22Rv1 (cell line): ENCODE results near the gene PPFIBP2.

ENCODE experiments used
- H3K27ac ChIP-seq: fragments of 450-650 bp; 2 replicates; pipeline ENCODE4 v1.5.1; 2017
- ZFX ChIP-seq: fragments of 450-650 bp; IDR thresholded peaks from 2 replicates; pipeline ENCODE4 v1.6.1; 2017; ENCODE audit warnings: antibody characterized with exemption, borderline replicate concordance
- TF ChIP-seq, protein P1 (sequence below): fragments of 450-650 bp; IDR thresholded peaks from 2 replicates; pipeline ENCODE4 v1.5.1; 2017; ENCODE audit warnings: mild to moderate bottlenecking

Gene PPFIBP2

DNA sequence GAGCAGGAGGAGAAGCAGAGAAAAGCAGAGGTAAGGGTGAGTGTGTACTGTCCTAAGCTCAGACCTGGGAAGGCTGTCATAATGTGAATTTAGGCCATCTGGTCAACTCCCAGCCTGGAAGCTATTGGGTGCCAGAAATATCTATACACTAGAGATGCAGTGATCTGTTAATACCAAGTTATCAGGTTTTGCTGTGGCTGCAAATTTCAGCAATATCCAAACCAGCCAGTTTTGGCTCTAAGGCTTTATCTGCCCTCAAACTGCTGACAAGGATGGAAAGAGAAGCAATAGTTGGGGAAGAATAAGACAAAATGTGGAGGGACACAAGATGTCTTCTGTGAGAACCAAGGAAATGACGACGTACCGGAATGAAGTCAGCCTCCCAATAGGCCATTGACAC lies 96.6 kb downstream of the PPFIBP2 start:
- TF ChIP-seq, protein P1, sequence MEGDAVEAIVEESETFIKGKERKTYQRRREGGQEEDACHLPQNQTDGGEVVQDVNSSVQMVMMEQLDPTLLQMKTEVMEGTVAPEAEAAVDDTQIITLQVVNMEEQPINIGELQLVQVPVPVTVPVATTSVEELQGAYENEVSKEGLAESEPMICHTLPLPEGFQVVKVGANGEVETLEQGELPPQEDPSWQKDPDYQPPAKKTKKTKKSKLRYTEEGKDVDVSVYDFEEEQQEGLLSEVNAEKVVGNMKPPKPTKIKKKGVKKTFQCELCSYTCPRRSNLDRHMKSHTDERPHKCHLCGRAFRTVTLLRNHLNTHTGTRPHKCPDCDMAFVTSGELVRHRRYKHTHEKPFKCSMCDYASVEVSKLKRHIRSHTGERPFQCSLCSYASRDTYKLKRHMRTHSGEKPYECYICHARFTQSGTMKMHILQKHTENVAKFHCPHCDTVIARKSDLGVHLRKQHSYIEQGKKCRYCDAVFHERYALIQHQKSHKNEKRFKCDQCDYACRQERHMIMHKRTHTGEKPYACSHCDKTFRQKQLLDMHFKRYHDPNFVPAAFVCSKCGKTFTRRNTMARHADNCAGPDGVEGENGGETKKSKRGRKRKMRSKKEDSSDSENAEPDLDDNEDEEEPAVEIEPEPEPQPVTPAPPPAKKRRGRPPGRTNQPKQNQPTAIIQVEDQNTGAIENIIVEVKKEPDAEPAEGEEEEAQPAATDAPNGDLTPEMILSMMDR = no peak
- no peak for TF ChIP-seq ZFX
- no peak overlapping the region for H3K27ac ChIP-seq

DNA sequence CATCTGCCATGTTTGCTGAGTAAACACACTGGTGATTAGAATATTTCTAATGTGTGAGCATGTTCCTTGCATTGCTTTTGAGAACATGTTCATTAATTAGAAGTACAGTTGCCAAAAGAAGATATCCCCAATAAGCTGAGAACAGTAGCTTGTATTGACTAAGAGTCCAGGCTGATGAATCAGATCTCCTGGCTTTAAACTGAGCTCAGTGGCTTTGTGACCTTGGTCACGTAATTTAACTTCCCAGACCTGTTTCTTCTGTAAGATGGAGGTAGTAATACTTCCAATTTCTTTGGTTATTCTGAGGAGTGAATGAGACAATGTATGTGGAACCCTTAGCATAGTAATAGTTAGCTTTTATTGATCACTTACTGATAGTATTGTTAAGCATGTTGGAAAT lies 97.6 kb downstream of the PPFIBP2 start:
- peak overlapping the region; percentile 70; the same call in 1 of the 2 replicates for H3K27ac ChIP-seq
- TF ChIP-seq, protein P1 = no peak
- TF ChIP-seq ZFX = no peak

- peak overlapping the region; percentile 70 for H3K27ac ChIP-seq
- no peak for TF ChIP-seq ZFX
- TF ChIP-seq, protein P1 = no peak
Measured at GRCh38 chr11:7612056-7612660, 98.4 kb downstream of the PPFIBP2 start.

DNA sequence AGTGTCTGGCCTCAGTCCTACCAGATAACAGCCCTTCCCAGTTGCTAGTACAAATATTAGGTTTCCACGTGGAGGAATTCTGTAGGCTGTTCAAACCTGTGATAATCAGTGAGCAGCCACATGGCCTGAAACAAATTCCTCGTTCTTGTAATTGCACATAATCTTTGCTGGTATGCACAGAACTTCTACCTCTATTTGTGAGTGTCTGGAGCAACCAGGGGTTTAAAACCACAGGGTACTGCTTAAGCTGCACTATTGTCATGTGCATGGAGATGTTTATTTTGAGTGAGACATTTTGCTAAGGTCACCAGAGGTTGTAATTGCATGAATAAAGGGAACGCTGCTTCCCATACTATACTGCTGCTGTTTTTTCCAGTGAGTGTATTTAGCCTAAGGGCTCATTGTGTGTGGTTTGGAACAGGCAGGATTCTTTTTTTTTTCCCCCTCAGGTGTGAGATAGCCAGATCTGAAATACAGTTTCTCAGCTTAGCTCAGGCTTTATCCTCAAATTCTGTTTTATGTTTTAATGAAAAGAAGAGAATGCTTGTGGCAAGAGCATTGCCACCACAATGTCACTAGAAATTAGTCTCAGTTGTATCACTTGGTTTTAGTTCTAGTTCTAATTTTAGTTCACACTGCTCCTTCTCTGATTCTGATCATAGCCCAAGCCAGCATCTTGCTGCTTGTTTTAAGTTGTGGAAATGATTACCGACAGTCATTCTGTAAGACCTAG lies 99.0 kb downstream of the PPFIBP2 start:
- TF ChIP-seq, protein P1 = no peak
- no peak for TF ChIP-seq ZFX
- peak overlapping the region; percentile 70 for H3K27ac ChIP-seq

DNA sequence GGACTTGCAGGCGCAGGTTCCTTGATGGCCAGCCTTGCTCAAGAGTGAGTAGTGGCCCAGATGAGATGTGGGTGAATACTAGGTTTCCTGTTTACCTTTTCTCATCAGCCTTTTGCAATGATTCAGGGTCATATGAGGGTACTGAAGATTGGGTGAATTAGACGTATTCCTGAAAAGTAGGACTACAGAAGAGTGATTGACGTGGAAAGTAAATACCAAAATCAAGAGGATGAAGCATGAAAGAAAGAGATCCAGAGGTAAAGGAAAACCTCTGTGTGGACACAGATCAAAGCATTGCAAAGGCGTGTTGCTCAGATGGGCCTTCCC lies 99.6 kb downstream of the PPFIBP2 start:
- TF ChIP-seq ZFX = no peak
- TF ChIP-seq, protein P1 = no peak
- peak overlapping the region; percentile 70 for H3K27ac ChIP-seq

DNA sequence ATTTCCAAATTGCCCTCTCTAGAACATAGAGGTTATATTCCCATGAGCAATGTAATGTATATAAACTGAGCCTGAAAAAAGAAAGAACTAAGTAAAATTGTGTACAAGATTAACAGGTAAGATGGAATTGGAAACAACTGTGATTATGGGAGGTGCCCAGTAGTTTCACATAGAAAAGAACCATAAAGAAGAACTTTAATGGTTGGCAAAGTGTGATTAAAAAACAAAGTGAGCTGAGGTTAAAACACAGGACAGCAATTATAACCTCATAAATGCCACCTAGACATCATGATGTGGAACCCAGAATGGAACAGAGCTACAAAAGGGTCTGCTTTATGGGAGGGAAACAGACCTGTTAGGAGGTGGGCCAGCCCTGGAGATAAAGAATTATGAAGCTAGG lies 100.9 kb downstream of the PPFIBP2 start:
- no peak overlapping the region for H3K27ac ChIP-seq
- no peak for TF ChIP-seq ZFX
- TF ChIP-seq, protein P1 = no peak

DNA sequence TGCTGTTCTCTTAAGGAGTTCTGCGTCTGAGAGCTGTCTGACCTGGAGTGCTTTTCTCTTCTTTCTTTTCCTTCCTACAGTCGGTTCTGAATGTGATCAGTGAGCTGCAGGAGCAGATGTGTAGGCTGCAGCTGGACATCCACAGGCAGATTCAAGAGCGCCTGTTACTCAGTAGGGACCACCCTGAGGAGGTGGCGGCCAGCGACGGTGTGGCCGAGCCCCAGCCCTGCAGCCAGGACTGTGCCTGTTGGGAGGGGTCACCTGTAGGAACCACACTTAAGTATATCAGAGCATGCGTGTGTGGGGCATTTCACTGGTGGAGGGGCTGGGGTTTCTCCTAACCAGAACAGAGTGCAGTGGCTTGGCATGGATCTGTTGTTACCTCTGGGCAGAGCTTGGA lies 103.2 kb downstream of the PPFIBP2 start:
- TF ChIP-seq ZFX = no peak
- TF ChIP-seq, protein P1 = no peak
- no peak overlapping the region for H3K27ac ChIP-seq
